RCC 7860 (cell line): Measurements from ENCODE around the gene TRAF4.
"Not testable (repeated sequence)": the region's sequence is repeated elsewhere in the genome, so short reads cannot be mapped to it uniquely, and the experiment has no call there.

Experiments
- DNase-seq: peaks from one replicate; pipeline ENCODE4 v3.0.0-alpha.2; 2015; ENCODE audit warnings: low spot score
- FAIRE-seq: peaks from 2 replicates; lab custom pipeline; 2012; peaks lifted over from hg19 to GRCh38; lab: Jason Lieb, UNC

TRAF4 gene

DNA sequence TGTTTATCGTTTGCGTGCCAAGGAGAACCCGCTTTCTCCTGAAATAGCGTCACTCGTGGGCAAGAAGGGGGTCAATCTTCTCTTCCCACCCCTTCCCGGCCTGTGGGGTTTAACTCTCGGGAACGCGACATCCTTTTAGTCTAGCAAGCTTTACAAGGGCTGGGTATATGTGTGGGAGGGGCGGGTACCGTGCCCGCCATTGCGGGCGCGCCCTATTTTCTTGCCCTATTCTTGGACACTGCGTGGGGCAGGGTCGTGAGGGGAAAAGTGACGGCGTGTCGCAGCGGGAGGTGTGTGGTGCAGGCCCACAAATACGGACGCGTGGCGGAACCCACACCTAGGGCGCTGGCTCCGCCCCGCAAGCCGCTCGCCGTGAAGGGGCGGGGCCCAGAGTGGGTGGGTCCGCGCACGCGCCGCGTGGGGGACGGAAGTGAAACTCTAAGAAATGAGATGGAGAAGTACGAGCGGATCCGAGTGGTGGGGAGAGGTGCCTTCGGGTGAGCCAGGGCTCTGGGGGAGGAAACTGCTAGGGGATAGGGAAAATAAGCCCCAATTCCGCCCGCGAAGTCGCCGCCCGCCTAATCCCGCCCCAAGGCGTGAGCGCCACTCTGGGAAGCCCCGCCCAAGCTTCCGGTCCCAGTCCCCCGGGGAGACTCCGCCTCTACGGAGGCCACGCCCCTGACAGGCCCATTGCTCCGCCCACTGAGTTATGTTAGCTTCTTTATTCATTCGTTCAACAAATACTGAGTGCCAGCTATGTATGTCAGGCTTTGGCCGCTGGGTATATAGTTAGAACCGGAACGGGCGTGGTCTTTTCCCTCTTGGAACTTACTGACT, 15.2 kb upstream of the TRAF4 start, which contains the start of gene NEK8:
NEK8 (plus strand) TSS at position 425 of the 837 bp plus-strand sequence; CDS start at position 451, 26 bp downstream.
- peak; percentile 87 for DNase-seq
- peak; percentile 78 for FAIRE-seq

DNA sequence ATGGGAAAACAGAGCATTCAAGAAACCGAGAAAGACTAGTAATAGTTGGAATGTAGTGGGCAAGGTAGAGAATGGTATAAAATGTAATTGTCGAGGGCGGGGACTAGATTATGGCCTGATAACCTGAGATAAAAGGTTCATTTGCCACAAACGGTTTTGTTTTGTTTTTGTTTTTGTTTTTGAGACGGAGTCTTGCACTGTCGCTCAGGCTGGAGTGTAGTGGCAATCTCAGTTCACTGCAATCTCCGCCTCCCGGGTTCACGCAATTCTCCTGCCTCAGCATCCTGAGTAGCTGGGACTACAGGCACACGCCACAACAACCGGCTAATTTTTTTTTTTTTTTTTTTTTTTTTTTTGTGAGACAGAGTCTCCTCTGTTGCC, 13.9 kb upstream of the TRAF4 start:
- DNase-seq (no peak), FAIRE-seq (no peak)

DNA sequence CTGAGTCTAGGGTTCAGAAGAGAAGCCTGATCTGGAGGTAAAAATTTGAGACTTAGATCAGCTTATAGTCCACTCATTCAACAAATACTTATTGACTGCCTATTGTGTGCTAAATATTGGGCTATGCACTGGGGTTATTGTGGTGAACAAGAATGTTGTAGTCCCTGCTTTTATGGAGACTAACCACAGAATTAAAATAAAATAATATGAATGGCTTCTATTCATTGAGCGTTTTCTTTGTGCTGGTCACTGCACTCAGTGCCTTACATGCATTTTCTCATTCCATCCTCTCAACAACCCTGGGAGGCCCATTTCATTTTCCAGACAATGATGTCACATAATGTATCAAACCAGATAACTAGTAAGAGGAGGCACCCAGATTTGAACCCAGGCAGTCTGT, 10.5 kb upstream of the TRAF4 start:
- FAIRE-seq (no peak), DNase-seq (no peak)

DNA sequence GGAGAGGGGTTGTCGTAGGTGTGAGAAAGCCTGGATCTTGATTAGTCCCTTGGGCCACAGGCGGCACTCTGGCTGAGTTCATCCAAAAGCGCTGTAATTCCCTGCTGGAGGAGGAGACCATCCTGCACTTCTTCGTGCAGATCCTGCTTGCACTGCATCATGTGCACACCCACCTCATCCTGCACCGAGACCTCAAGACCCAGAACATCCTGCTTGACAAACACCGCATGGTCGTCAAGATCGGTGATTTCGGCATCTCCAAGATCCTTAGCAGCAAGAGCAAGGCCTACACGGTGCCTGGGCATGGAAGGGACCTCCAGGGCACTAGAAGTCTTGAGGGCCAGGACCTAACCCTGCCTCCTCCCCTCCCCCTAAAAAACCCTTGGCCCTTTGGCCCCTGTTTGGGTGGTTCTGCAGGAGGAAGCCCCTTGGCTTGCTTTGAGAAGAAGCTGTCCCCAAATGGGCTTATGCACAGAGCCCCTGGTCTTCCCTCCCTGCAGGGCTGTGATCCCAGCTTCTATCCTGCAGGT, 9.0 kb upstream of the TRAF4 start:
- DNase-seq: no peak
- FAIRE-seq: no peak

DNA sequence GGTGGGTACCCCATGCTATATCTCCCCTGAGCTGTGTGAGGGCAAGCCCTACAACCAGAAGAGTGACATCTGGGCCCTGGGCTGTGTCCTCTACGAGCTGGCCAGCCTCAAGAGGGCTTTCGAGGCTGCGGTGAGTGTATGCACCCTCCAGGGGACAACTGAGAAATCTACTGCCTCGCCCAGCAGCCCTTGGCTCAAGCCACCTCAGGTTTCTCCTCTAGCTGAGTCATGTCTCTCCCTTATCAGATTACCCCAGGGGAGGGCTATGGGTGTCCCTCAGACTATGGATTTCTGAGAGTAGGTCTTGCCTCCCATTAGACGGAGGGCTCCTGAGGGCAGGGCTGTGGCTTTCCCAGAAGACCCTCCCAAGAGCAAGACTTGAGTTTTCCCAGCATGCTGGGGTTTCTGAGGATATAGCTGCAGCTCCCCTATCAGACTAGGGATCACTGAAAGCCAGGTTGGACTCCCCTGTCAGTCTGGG, 8.5 kb upstream of the TRAF4 start:
- DNase-seq (no peak), FAIRE-seq (no peak)

DNA sequence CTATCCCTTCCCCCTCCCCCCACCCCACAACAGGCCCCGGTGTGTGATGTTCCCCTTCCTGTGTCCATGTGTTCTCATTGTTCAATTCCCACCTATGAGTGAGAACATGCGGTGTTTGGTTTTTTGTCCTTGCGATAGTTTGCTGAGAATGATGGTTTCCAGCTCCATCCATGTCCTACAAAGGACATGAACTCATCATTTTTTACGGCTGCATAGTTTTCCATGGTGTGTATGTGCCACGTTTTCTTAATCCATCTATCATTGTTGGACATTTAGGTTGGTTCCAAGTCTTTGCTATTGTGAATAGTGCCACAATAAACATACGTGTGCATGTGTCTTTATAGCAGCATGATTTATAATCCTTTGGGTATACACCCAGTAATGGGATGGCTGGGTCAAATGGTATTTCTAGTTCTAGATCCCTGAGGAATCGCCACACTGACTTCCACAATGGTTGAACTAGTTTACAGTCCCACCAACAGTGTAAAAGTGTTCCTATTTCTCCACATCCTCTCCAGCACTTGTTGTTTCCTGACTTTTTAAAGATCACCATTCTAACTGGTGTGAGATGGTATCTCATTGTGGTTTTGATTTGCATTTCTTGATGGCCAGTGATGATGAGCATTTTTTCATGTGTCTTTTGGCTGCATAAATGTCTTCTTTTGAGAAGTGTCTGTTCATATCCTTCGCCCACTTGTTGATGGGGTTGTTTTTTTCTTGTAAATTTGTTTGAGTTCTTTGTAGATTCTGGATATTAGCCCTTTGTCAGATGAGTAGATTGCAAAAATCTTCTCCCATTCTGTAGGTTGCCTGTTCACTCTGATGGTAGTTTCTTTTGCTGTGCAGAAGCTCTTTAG, 7.7 kb upstream of the TRAF4 start:
- not testable (repeated sequence) for FAIRE-seq, DNase-seq

DNA sequence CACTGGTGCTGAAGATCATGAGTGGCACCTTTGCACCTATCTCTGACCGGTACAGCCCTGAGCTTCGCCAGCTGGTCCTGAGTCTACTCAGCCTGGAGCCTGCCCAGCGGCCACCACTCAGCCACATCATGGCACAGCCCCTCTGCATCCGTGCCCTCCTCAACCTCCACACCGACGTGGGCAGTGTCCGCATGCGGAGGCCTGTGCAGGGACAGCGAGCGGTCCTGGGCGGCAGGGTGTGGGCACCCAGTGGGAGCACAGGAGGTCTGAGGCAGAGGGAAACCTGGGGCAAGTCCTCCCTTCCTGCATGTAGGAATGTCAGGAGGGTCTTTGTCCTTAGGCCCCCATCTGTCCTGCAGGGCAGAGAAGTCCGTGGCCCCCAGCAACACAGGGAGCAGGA, 6.5 kb upstream of the TRAF4 start:
- FAIRE-seq: no peak
- DNase-seq: no peak

DNA sequence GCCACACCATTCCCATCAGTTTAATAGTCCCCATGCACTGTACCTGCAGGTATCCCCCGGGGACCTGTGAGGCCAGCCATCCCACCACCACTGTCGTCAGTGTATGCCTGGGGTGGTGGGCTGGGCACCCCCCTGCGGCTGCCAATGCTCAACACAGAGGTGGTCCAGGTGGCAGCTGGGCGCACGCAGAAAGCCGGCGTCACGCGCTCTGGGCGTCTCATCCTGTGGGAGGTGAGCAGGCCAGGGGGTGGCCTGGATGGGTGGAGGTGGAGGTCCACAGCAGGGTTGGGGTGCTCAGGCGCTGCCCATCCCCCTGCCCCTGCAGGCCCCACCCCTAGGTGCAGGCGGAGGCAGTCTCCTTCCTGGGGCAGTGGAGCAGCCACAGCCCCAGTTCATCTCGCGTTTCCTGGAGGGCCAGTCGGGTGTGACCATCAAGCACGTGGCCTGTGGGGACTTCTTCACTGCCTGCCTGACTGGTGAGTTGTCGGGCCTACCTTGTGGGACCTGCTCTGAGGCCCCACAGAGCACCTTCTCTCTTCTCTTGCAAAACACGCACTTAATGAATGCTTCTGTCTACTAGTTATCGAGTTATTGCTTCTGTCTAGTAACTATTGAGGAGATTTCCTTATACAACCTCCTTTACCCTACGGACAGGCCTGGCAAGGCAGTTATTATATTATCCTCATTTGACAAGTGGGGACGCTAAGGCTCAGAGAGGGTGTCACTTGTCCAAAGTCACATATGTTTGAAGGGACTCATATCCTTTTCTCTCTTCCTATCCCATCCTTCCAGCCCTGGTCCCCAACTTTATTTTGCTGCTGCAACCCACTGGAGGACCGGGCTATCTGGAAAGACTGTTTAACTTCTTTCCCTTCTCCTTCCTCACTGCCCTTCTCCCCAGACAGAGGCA, 5.8 kb upstream of the TRAF4 start:
- no peak for FAIRE-seq
- DNase-seq: no peak

DNA sequence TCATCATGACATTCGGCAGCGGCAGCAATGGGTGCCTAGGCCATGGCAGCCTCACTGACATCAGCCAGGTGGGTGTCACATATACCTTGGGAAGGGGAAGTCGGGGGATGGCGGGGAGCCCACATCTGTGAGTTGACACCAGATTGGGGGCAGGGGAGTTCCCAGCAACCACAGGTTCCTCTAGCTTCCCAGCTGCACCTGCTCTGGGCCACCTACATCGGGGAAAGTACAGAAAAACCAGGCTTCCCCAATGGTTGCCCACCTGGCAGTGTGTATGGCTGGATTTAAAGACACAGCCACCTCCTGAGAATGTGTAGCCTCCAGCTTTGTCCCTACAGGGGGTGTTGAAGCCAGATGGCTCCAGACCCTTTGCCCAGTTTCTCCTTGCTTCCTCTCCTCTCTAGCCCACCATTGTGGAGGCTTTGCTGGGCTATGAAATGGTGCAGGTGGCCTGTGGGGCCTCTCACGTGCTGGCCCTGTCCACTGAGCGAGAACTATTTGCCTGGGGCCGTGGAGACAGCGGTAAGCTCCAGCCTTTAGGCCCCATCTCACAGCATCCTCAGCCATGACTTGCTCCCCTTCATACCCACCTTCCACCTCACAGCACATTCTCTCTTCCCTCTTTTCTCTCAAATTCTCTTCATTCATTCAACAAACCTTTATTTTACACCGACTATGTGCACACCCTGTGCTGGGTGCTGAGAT, 5.0 kb upstream of the TRAF4 start:
- DNase-seq (no peak), FAIRE-seq (no peak)

DNA sequence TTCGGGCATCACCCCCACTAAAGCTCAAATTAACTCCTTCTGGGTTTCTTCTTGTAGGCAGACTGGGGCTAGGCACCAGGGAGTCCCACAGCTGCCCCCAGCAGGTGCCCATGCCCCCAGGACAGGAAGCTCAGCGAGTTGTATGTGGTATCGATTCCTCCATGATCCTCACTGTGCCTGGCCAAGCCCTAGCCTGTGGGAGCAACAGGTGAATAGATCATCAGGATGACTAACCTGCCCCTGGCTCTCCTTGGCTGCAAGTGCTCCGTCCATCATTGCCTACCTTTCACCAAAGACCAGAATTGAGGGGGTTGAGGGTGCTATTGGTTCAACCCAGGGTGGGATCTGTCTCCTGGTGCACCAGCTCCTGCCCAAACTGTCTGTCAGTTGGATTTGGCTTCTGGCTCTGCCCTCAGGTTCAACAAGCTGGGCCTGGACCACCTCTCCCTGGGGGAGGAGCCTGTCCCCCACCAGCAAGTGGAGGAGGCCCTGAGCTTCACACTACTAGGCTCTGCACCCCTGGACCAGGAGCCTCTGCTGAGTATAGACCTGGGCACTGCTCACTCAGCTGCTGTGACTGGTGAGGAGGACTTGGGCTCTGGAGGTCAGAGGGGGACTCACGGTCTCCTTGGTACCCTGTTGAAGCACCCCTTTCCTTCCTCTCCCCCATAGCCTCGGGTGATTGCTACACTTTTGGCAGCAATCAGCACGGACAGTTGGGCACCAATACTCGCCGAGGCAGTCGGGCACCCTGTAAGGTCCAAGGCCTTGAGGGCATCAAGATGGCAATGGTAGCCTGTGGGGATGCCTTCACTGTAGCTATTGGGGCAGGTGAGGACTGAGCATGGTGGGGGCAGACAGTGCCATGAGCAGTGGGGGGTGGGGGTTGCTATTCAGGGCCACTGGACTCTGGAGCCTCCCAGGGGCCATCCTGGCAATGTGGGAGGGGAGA, 3.1 kb upstream of the TRAF4 start:
- no peak for DNase-seq
- no peak for FAIRE-seq

DNA sequence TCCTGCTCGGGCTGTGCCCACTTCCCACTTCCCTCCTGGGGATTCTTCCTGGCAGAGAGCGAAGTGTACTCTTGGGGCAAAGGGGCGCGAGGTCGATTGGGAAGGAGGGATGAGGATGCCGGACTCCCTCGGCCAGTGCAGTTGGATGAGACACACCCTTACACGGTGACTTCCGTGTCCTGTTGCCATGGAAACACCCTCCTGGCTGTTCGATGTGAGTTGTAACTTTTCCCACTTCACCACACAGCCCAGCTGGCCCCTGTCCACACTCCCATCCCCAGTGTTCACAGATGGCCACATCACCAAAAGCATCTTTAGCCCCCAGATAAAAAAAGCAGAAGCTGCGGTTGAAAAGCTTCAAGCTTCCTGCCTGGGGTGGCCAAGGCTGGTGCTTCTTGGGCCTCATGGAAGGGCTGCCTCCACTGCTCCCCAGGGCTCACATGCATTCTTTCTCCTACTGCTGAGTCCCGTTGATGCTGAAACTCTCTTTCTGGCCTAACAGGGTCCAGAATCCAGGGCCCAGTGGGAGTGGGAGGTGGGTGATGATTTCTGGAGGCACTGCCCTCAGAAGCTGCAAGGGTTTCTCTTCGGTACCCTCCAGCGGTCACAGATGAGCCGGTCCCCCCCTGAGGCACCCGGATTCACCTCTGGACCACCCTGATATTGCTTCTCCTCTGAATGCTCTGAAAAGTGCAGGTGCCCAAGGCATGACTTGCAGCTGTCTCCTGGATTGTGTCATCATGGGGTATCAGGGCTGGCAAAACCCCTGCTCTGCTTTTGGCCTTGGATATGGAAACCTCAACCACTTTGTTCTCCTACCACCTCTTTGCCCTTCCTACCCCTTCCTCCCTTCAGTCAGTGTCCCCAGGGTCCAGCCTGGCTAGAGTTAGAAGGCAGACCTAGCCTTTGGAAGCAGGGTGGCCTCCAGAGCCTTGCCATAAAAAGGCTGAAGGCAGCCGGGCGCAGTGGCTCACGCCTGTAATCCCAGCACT, 2.2 kb upstream of the TRAF4 start:
- DNase-seq (no peak), FAIRE-seq (no peak)

DNA sequence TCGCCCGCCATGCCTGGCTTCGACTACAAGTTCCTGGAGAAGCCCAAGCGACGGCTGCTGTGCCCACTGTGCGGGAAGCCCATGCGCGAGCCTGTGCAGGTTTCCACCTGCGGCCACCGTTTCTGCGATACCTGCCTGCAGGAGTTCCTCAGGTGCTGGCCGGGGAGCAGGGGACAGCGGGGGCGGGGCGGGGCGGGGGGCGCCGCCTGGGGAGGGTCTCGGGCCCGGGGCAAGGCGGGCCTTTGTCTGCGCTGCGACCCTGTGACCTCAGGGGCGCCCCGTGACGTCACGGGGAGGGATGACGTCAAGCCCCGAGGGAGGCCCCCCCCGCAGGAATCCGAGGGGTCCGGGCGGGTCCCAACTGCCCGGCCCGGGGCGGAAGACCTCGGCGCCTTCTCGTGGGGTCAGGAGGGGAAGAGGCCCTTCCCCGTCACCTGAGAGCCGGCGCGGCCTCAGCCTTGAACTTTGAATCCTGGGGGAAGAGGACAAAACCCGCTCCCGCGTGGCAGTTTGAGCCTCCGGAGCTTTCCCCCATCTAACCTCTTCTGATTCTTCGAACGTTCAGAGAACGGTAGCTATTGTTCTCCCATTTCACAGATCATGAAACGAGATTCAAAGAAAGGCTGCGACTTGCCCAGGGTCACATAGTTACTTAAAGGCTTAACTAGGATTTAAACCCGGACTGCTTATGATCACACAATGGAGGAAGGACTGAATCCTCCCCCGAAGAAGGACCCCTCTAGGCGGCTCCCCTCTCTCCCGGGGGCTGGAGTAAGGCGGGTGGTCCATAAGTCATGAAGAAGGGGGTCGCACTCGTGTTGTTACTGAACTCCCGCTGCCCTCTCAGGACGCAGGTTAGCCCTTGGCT, 527 bp downstream of the TRAF4 start:
- no peak for FAIRE-seq
- DNase-seq: peak; percentile 26

DNA sequence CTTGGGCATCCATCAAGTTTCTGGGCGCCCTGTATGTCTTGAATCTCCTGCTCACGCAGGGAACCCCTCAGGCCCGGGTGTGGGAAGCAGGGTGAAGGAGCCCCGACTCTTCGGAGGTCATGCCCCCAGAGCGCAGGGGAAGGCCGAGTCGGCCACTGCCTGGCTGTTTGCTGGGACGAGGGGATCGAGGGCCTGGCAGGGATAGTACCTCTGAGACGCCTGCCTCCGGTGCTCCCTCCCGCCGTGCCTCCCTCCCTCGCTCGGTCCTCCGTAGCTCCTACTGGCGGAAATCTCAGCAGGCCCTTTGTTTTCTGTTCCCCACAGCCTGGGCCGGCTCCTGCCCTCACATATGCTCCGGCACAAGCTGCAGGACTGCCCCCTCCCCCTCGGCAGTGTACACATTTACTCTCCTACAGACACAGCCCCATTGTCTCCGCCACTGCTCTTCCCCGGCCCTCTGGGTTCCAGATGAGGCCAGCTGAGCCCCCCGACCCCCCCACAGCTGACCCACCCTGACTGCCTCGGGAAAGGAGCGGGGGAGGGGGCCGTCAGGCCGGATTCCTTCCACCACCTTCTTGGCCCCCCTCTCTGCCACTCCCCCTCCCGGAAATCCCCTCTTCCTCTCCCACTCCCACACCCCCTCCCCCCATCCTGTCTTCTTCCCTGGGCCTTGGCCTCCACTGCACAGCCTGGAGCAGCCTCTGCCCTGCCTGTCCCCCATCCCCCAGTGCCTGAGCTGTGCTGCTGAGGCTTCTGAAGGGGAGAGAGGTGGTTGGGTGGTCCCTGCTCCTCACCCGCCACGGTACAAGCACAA, 1.4 kb downstream of the TRAF4 start:
- peak; percentile 37 for DNase-seq
- no peak for FAIRE-seq

DNA sequence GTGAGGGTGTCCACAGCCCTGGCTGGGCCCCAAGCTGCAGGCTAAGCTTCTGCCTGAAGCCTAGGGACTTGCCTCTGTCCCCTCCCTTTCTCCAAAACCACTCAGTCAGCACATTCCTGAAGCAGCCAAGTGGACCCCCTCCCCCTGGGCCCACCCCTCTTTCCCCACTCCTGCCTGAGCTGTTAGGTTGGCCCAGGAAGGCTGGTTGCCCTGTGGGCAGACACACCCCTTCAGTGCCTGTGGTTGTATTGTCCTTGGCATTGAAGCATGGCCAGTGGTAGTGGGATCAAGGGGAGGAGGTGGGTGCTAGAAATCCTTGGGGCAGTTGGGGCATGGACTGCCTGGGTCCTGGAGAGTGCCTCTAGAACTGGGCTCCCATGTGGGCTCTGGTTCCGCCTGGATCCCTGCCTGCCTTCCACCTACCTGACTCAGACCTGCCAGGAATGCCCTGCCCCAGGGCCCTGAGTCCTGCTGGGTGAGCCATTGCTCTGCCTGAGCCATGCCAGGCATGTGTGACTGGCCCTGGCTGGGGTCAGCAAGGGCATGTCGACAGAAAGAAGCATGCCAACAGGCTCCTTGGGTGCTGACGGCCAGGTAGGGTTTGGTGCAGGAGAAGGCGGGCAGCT, 2.1 kb downstream of the TRAF4 start:
- FAIRE-seq (no peak), DNase-seq (peak; percentile 50)

DNA sequence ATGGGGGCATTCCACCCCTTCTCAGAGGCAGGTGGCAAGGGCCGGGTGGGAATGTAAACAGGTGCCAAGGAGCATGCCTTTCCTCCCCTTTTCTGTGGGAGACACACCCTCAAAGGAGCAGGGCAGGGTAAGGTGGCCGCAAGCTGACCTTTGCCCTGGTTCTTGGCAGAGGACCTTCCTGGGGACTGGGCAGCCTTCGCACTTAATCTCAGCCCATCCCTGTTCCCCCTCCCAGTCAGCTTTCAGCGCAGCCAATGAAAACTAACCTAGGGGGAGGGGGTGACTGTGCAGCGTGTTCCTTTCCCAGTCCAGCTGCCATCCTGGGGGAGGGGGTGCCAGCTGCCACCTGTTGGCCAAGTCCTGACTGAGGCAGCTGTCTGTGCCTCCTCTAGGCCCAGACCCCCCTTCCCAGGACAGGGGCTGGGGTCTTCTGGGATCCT, 2.8 kb downstream of the TRAF4 start:
- FAIRE-seq (no peak), DNase-seq (no peak)
